AG04449 (cell line): ENCODE results near the gene OSMR.
A peak's percentile ranks its signal among the peaks of the same experiment; 100 is the strongest.

Source experiments
- CTCF ChIA-PET: fragments of 350-600 bp; formaldehyde crosslinking; extraction: SDS; loops from one replicate; lab custom pipeline; 2021; ENCODE audit warnings: antibody characterized with exemption; lab: Yijun Ruan, JAX
- POLR2A ChIA-PET: fragments of 400-600, 350-600 bp; formaldehyde crosslinking; extraction: SDS; loops from one replicate; lab custom pipeline; 2020; ENCODE audit warnings: antibody characterized with exemption, inconsistent platforms; lab: Yijun Ruan, JAX
- DNase-seq: peaks from one replicate; pipeline ENCODE4 v3.0.0-alpha.2; 2010; ENCODE audit warnings: low read depth, low spot score
- H3K4me3 ChIP-seq: 2 replicates; pipeline ENCODE4 v1.5.1; 2011; ENCODE audit warnings: low read depth, mild to moderate bottlenecking, control low read depth, low read length
- CTCF ChIP-seq: IDR thresholded peaks from one replicate; pipeline ENCODE4 v1.5.1; 2011; ENCODE audit warnings: mild to moderate bottlenecking, moderate library complexity, low read length, control low read depth, inconsistent platforms; ENCODE audit not compliant: insufficient read depth; ENCODE audit errors: missing control alignments

The OSMR gene

GRCh38 chr5:38845526-38846378, at the start of gene OSMR:
TSS of gene OSMR (plus strand) at chr5:38846012. CDS start at chr5:38869045, 23,033 bp downstream.
- peak; percentile 95 for DNase-seq
- TF ChIP-seq CTCF, result no peak
- peak within 1 kb of the TSS; percentile 94 for H3K4me3 ChIP-seq
- ChIA-PET POLR2A (interaction anchor here (0.9 to 1.1 kb wide), 4 partner anchors 10 to 170 kb away, joined by 3 to 4 read pairs (median 4); no protein-coding TSS in a partner anchor), CTCF (interaction anchor here (1.0 kb wide), 1 partner anchor 404 kb away, joined by 3 read pairs; no protein-coding TSS in a partner anchor)

GRCh38 chr5:38796742-38797108, 49.1 kb upstream of the OSMR start:
- ChIA-PET POLR2A (no interaction called here), CTCF (interaction anchor here (1.0 to 4.0 kb wide), 5 partner anchors 10 to 355 kb away, joined by 4 to 19 read pairs (median 5); no protein-coding TSS in a partner anchor)
- no peak for DNase-seq
- no peak overlapping the region for H3K4me3 ChIP-seq
- no peak for TF ChIP-seq CTCF

GRCh38 chr5:38797838-38798237, 48.0 kb upstream of the OSMR start:
- POLR2A ChIA-PET, result no interaction called here
- no peak overlapping the region for H3K4me3 ChIP-seq
- no peak for DNase-seq
- TF ChIP-seq CTCF, result no peak
- CTCF ChIA-PET, result interaction anchor here (1.0 to 4.0 kb wide), 4 partner anchors 10 to 377 kb away, joined by 4 to 19 read pairs (median 5); no protein-coding TSS in a partner anchor

GRCh38 chr5:38799556-38800377, 46.0 kb upstream of the OSMR start:
- DNase-seq, result no peak
- CTCF ChIA-PET, result interaction anchor here (0.8 to 1.3 kb wide), 2 partner anchors 9 to 10 kb away, joined by 3 to 6 read pairs; no protein-coding TSS in a partner anchor
- no peak overlapping the region for H3K4me3 ChIP-seq
- POLR2A ChIA-PET, result interaction anchor here (0.6 kb wide), 1 partner anchor 89 kb away, joined by 4 read pairs; no protein-coding TSS in a partner anchor
- no peak for TF ChIP-seq CTCF

GRCh38 chr5:38800515-38800914, 45.3 kb upstream of the OSMR start:
- no peak for TF ChIP-seq CTCF
- H3K4me3 ChIP-seq, result no peak overlapping the region
- CTCF ChIA-PET, result interaction anchor here (0.6 to 1.3 kb wide), 3 partner anchors 9 to 534 kb away, joined by 3 to 6 read pairs (median 3); no protein-coding TSS in a partner anchor
- POLR2A ChIA-PET, result no interaction called here
- DNase-seq, result no peak
